Measurements from ENCODE around the gene UBR3.

DNA sequence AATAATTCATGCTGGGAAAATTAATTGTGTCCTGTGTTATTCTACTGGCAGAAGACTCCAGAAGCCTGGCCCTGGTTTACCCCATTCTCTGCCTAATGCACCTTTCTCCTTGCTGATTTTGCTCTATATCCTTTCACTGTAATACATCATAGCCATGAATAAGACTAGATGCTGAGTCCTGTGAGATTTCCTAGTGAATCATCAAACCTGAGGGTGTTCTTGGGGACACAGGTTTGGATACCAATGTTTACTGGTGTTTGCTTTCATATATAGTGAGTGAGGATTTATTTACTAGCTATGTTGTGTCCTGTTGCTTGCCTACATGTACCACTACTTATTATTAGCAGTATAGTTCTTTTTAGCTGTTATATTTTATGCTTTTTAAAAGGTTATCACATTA lies 9.0 kb upstream of the UBR3 start:
- no peak for TF ChIP-seq POLR2A (IDR thresholded peaks at IDR 0.05)
- TF ChIP-seq, protein P1, sequence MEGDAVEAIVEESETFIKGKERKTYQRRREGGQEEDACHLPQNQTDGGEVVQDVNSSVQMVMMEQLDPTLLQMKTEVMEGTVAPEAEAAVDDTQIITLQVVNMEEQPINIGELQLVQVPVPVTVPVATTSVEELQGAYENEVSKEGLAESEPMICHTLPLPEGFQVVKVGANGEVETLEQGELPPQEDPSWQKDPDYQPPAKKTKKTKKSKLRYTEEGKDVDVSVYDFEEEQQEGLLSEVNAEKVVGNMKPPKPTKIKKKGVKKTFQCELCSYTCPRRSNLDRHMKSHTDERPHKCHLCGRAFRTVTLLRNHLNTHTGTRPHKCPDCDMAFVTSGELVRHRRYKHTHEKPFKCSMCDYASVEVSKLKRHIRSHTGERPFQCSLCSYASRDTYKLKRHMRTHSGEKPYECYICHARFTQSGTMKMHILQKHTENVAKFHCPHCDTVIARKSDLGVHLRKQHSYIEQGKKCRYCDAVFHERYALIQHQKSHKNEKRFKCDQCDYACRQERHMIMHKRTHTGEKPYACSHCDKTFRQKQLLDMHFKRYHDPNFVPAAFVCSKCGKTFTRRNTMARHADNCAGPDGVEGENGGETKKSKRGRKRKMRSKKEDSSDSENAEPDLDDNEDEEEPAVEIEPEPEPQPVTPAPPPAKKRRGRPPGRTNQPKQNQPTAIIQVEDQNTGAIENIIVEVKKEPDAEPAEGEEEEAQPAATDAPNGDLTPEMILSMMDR (IDR thresholded peaks at IDR 0.05) = no peak
